Liver (tissue), 9 donors: ENCODE measurements around the gene RIT1. TPM values are rescaled to one million over a fixed set of nuclear protein-coding genes. Genes with fewer than 3 reads are reported as not detected.

ENCODE experiments used
- DNase-seq: peaks from one replicate; pipeline ENCODE4 v3.0.0-alpha.2; 2017; ENCODE audit warnings: low spot score
- H3K27ac ChIP-seq, 2 donors: one replicate each; pipeline ENCODE4 v1.7.0; 2013; ENCODE audit warnings: inconsistent platforms in 2 of 2, low read length in 2 of 2, control low read depth in 1 of 2, low read depth in 1 of 2, mild to moderate bottlenecking in 1 of 2
- H3K27me3 ChIP-seq, 4 donors: one replicate each; pipeline versions ENCODE4 v1.6.1 to v1.7.0; 2013; ENCODE audit warnings: low read length in 3 of 4, inconsistent platforms in 1 of 4, mild to moderate bottlenecking in 1 of 4, moderate library complexity in 1 of 4; ENCODE audit not compliant: control insufficient read depth in 4 of 4, insufficient read depth in 4 of 4
- H3K36me3 ChIP-seq, 4 donors: one replicate each; pipeline versions ENCODE4 v1.6.1 to v1.7.0; 2013; ENCODE audit warnings: low read length in 3 of 4, mild to moderate bottlenecking in 3 of 4, low read depth in 1 of 4, moderate library complexity in 1 of 4; ENCODE audit not compliant: control insufficient read depth in 4 of 4, insufficient read depth in 3 of 4
- H3K4me1 ChIP-seq, 4 donors: one replicate each; pipeline versions ENCODE4 v1.6.1 to v1.7.0; 2013; ENCODE audit warnings: low read length in 3 of 4, mild to moderate bottlenecking in 3 of 4, moderate library complexity in 1 of 4; ENCODE audit not compliant: control insufficient read depth in 4 of 4, insufficient read depth in 4 of 4
- H3K4me3 ChIP-seq, 3 donors: one replicate each; pipeline versions ENCODE4 v1.6.1 to v1.7.0; 2013; ENCODE audit warnings: low read length in 3 of 3, control low read depth in 1 of 3, low read depth in 1 of 3, mild to moderate bottlenecking in 1 of 3
- H3K9ac ChIP-seq, 2 donors: one replicate each; pipeline ENCODE4 v1.7.0; 2013; ENCODE audit warnings: low read length in 2 of 2, mild to moderate bottlenecking in 2 of 2, moderate library complexity in 2 of 2, control low read depth in 1 of 2, low read depth in 1 of 2
- H3K9me3 ChIP-seq, 4 donors: one replicate each; pipeline versions ENCODE4 v1.6.1 to v1.7.0; 2013; ENCODE audit warnings: low read length in 3 of 4; ENCODE audit not compliant: control insufficient read depth in 4 of 4
- CTCF ChIP-seq: fragments of 150-350 bp; IDR thresholded peaks from 2 replicates; pipeline ENCODE4 v1.5.1; 2017; ENCODE audit warnings: improper control_type of control experiment, low read depth, low read length; ENCODE audit not compliant: missing input control
- EGR1 ChIP-seq, 2 donors: IDR thresholded peaks; 2 replicates each; pipeline ENCODE4 v1.6.1; 2016 to 2018; ENCODE audit warnings: antibody characterized with exemption in 2 of 2, low read depth in 2 of 2
- FOXA1 ChIP-seq: IDR thresholded peaks from 2 replicates; pipeline ENCODE4 v1.6.1; 2016; ENCODE audit warnings: antibody characterized with exemption
- FOXA2 ChIP-seq: IDR thresholded peaks from 2 replicates; pipeline ENCODE4 v1.6.1; 2016; ENCODE audit warnings: antibody characterized with exemption
- GABPA ChIP-seq, 2 donors: IDR thresholded peaks in 1 of 2; conservative IDR thresholded peaks in 1 of 2; 2 replicates each; pipeline ENCODE4 v1.6.1; 2016; ENCODE audit warnings: antibody characterized with exemption in 2 of 2, mild to moderate bottlenecking in 1 of 2, moderate library complexity in 1 of 2
- HNF4A ChIP-seq, 2 donors: conservative IDR thresholded peaks; 2 replicates each; pipeline ENCODE4 v1.6.1; 2016; ENCODE audit warnings: antibody characterized with exemption in 2 of 2, mild to moderate bottlenecking in 2 of 2
- HNF4G ChIP-seq: IDR thresholded peaks from 2 replicates; pipeline ENCODE4 v1.6.1; 2016; ENCODE audit warnings: antibody characterized with exemption
- JUND ChIP-seq, 2 donors: IDR thresholded peaks; 2 replicates each; pipeline ENCODE4 v1.6.1; 2016; ENCODE audit warnings: antibody characterized with exemption in 2 of 2
- MAX ChIP-seq: IDR thresholded peaks from 2 replicates; pipeline ENCODE4 v1.6.1; 2016; ENCODE audit warnings: antibody characterized with exemption
- NR2F2 ChIP-seq: IDR thresholded peaks from 2 replicates; pipeline ENCODE4 v1.6.1; 2016; ENCODE audit warnings: antibody characterized with exemption
- RAD21 ChIP-seq, 2 donors: IDR thresholded peaks; 2 replicates each; pipeline ENCODE4 v1.6.1; 2016; ENCODE audit warnings: antibody characterized with exemption in 2 of 2, mild to moderate bottlenecking in 2 of 2
- SP1 ChIP-seq: IDR thresholded peaks from 2 replicates; pipeline ENCODE4 v1.6.1; 2018; ENCODE audit warnings: antibody characterized with exemption, mild to moderate bottlenecking
- TAF1 ChIP-seq: conservative IDR thresholded peaks from 2 replicates; pipeline ENCODE4 v1.6.1; 2016; ENCODE audit warnings: antibody characterized with exemption, mild to moderate bottlenecking
- YY1 ChIP-seq: IDR thresholded peaks from 2 replicates; pipeline ENCODE4 v1.6.1; 2016; ENCODE audit warnings: antibody characterized with exemption, mild to moderate bottlenecking
- WGBS: extraction: QIAGEN DNeasy Blood & Tissue Kit; methylation state at CpG from one replicate; pipeline ENCODE4 v1.1.7; 2013; 5-methylcytosine and 5-hydroxymethylcytosine counted together
- polyA plus RNA-seq, 2 donors: library from polyadenylated mRNA; stranded (reverse) in 1 of 2; unstranded in 1 of 2; fragments of 200-250 nt in 1 of 2; fragments of >200 nt in 1 of 2; fragmentation: Nextera tagmentation in 1 of 2; extraction: Ambion mirVana in 1 of 2; gene quantifications; one replicate each; pipeline versions ENCODE4 v1.2.1 to v1.2.3, GENCODE V29; 2013 to 2015
- total RNA-seq, 2 donors: library from RNA; depleted of rRNA; stranded (reverse); fragments of >200 nt; gene quantifications; one replicate each; pipeline ENCODE4 v1.2.3, GENCODE V29; 2014
- TF ChIP-seq, protein P1 (sequence below): IDR thresholded peaks from 2 replicates; pipeline ENCODE4 v1.6.1; 2016; ENCODE audit warnings: antibody characterized with exemption, mild to moderate bottlenecking
- TF ChIP-seq, protein P2 (sequence below): IDR thresholded peaks from 2 replicates; pipeline ENCODE4 v1.6.1; 2016; ENCODE audit warnings: antibody characterized with exemption
- TF ChIP-seq, protein P3 (sequence below): IDR thresholded peaks from 2 replicates; pipeline ENCODE4 v1.6.1; 2016; ENCODE audit warnings: antibody characterized with exemption
- donor health status: healthy.
- donor health status: healthy.
- donor health status: healthy.
- donor health status: healthy.
- donor health status: healthy.

Gene RIT1
- total and polyA plus RNA-seq, 4 donors, result 3.1 to 14.3 (median 8.1) TPM

GRCh38 chr1:155882235-155882634 is 28.9 kb downstream of the RIT1 start:
- H3K9ac ChIP-seq, result no peak overlapping the region
- no peak overlapping the region for H3K4me3 ChIP-seq
- H3K36me3 ChIP-seq, result no peaks in the 10 kb centered on the region
- H3K9me3 ChIP-seq, result no peaks in the 10 kb centered on the region
- DNase-seq, result no peak
- H3K27me3 ChIP-seq, result no peaks in the 10 kb centered on the region
- TF ChIP-seq RAD21 (IDR thresholded peaks at IDR 0.05) (no peak), MAX (no peak), GABPA (IDR thresholded peaks at IDR 0.05 in 1 of 2, conservative IDR thresholded peaks at IDR 0.05 in 1 of 2) (no peak), TAF1 (no peak)
- TF ChIP-seq, protein P1, sequence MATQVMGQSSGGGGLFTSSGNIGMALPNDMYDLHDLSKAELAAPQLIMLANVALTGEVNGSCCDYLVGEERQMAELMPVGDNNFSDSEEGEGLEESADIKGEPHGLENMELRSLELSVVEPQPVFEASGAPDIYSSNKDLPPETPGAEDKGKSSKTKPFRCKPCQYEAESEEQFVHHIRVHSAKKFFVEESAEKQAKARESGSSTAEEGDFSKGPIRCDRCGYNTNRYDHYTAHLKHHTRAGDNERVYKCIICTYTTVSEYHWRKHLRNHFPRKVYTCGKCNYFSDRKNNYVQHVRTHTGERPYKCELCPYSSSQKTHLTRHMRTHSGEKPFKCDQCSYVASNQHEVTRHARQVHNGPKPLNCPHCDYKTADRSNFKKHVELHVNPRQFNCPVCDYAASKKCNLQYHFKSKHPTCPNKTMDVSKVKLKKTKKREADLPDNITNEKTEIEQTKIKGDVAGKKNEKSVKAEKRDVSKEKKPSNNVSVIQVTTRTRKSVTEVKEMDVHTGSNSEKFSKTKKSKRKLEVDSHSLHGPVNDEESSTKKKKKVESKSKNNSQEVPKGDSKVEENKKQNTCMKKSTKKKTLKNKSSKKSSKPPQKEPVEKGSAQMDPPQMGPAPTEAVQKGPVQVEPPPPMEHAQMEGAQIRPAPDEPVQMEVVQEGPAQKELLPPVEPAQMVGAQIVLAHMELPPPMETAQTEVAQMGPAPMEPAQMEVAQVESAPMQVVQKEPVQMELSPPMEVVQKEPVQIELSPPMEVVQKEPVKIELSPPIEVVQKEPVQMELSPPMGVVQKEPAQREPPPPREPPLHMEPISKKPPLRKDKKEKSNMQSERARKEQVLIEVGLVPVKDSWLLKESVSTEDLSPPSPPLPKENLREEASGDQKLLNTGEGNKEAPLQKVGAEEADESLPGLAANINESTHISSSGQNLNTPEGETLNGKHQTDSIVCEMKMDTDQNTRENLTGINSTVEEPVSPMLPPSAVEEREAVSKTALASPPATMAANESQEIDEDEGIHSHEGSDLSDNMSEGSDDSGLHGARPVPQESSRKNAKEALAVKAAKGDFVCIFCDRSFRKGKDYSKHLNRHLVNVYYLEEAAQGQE, result no peak
- H3K4me1 ChIP-seq, result no peaks in the 10 kb centered on the region
- H3K27ac ChIP-seq, result no peak overlapping the region

- 88% methylated on average over 6 of the region's 6 CpGs for WGBS
- H3K27me3 ChIP-seq, result no peaks in the 10 kb centered on the region
- H3K36me3 ChIP-seq, result no peaks in the 10 kb centered on the region
- H3K27ac ChIP-seq, result no peak overlapping the region
- TF ChIP-seq HNF4G (no peak), TAF1 (no peak), YY1 (no peak), FOXA2 (no peak), NR2F2 (no peak), MAX (no peak), GABPA (IDR thresholded peaks at IDR 0.05 in 1 of 2, conservative IDR thresholded peaks at IDR 0.05 in 1 of 2) (no peak), EGR1 (IDR thresholded peaks at IDR 0.05; ENCODE audit: low read depth in 2 of 2) (no peak), JUND (IDR thresholded peaks at IDR 0.05) (no peak), CTCF (no peak), RAD21 (IDR thresholded peaks at IDR 0.05) (no peak), FOXA1 (no peak), HNF4A (conservative IDR thresholded peaks at IDR 0.05) (no peak), SP1 (no peak)
- TF ChIP-seq, protein P1, result no peak
- TF ChIP-seq, protein P2, sequence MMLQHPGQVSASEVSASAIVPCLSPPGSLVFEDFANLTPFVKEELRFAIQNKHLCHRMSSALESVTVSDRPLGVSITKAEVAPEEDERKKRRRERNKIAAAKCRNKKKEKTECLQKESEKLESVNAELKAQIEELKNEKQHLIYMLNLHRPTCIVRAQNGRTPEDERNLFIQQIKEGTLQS, result no peak
- TF ChIP-seq, protein P3, sequence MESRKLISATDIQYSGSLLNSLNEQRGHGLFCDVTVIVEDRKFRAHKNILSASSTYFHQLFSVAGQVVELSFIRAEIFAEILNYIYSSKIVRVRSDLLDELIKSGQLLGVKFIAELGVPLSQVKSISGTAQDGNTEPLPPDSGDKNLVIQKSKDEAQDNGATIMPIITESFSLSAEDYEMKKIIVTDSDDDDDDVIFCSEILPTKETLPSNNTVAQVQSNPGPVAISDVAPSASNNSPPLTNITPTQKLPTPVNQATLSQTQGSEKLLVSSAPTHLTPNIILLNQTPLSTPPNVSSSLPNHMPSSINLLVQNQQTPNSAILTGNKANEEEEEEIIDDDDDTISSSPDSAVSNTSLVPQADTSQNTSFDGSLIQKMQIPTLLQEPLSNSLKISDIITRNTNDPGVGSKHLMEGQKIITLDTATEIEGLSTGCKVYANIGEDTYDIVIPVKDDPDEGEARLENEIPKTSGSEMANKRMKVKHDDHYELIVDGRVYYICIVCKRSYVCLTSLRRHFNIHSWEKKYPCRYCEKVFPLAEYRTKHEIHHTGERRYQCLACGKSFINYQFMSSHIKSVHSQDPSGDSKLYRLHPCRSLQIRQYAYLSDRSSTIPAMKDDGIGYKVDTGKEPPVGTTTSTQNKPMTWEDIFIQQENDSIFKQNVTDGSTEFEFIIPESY, result no peak
- H3K9me3 ChIP-seq, result no peaks in the 10 kb centered on the region
- no peak overlapping the region for H3K4me3 ChIP-seq
- H3K9ac ChIP-seq, result no peak overlapping the region
- no peaks in the 10 kb centered on the region for H3K4me1 ChIP-seq
- DNase-seq, result no peak
Observed at GRCh38 chr1:155880950-155881349, 30.2 kb downstream of the RIT1 start.
